ENCODE data around the gene FLT1. TPM values are rescaled to one million over a fixed set of nuclear protein-coding genes. Genes with fewer than 3 reads are reported as not detected.

FLT1 gene
- total RNA-seq, 2 donors from 2014 or later: 0.27 to 0.42 TPM

DNA sequence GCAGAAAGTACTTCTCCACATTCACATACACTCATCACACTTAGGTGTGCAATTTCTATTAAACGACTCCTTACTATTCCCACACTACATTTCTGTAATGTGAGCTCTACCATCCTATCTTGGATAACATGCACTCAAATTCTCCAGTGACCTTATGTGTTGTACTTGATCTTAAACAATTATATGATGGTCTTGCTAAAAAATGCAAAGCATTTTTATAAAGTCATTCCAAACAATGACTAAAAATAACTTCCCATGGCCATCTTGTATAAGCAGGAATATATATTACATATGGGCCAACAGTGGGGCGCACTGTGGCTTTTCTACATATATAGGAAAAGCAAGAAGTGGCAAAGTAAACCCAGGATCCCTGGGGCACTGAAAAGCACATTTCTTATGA is 155.5 kb downstream of the FLT1 start:
- DNase-seq (no peak), ATAC-seq (no peak)
- Mint-ChIP-seq H3K36me3 (ENCODE audit: low read depth) (peaks cover 11% of the 10 kb centered on the region), H3K4me1 (peaks cover 3% of the 10 kb centered on the region), H3K27me3 (peaks cover 68% of the 10 kb centered on the region), H3K27ac (no peak overlapping the region), H3K4me3 (no peak overlapping the region)
- H3K9me3 ChIP-seq (ENCODE audit: control insufficient read depth, low read length, poor library complexity, severe bottlenecking): no peaks in the 10 kb centered on the region

DNA sequence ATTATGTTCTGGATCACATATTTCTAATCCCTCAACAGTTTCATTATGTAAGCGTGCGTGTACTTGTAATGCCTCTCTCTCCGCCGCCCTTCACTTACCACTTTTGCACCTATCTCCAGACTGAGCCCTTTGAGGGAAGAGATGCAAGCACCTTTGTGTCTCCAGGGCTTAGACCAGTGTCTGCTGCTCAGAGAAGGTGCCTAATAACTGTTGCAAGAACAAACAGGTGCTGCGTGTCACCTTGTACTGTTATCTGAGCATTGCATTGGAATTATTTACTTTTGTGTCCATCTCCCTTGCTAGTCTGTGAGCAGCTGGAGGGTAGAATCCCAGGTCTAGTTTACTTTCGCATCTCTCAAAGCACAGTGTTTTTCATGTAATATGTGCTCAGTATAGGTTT is 156.2 kb downstream of the FLT1 start:
- no peak overlapping the region for H3K4me3 Mint-ChIP-seq
- no peaks in the 10 kb centered on the region for H3K9me3 ChIP-seq (ENCODE audit: control insufficient read depth, low read length, poor library complexity, severe bottlenecking)
- no peak for ATAC-seq
- peaks cover 5% of the 10 kb centered on the region for H3K36me3 Mint-ChIP-seq (ENCODE audit: low read depth)
- H3K27ac Mint-ChIP-seq: no peak overlapping the region
- H3K4me1 Mint-ChIP-seq: no peaks in the 10 kb centered on the region
- no peak for DNase-seq
- H3K27me3 Mint-ChIP-seq: peaks cover 63% of the 10 kb centered on the region

DNA sequence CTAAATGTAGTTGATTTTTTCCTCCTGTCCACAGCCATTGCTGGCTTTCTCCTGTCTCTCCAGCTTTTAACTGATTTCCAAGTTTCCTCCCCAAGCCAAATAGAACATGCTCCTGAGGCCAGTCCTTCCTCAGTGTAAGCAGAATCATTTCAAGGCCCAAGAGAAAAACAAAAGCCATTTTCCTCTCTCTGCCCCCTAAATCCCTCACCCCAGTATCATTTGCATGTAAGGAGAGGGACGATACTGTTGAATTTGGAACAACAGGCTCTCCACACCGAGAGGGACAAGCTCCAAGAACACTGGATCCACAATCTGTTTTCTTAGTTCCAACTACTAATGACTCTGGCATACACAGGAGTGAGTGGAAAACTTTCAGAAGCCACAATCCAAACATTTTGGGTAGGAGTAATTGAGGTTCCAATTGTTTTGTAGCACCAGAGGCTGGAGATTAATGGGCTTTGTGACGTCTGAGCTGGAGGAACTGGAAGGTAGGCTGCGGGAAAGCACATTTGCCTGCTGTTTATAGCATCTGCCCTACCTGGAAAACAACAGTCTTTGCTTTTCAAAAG is 156.8 kb downstream of the FLT1 start:
- H3K4me3 Mint-ChIP-seq: no peak overlapping the region
- no peaks in the 10 kb centered on the region for H3K4me1 Mint-ChIP-seq
- no peaks in the 10 kb centered on the region for H3K9me3 ChIP-seq (ENCODE audit: control insufficient read depth, low read length, poor library complexity, severe bottlenecking)
- ATAC-seq (no peak), DNase-seq (no peak)
- peaks cover 4% of the 10 kb centered on the region for H3K36me3 Mint-ChIP-seq (ENCODE audit: low read depth)
- H3K27ac Mint-ChIP-seq: no peak overlapping the region
- peaks cover 60% of the 10 kb centered on the region for H3K27me3 Mint-ChIP-seq

DNA sequence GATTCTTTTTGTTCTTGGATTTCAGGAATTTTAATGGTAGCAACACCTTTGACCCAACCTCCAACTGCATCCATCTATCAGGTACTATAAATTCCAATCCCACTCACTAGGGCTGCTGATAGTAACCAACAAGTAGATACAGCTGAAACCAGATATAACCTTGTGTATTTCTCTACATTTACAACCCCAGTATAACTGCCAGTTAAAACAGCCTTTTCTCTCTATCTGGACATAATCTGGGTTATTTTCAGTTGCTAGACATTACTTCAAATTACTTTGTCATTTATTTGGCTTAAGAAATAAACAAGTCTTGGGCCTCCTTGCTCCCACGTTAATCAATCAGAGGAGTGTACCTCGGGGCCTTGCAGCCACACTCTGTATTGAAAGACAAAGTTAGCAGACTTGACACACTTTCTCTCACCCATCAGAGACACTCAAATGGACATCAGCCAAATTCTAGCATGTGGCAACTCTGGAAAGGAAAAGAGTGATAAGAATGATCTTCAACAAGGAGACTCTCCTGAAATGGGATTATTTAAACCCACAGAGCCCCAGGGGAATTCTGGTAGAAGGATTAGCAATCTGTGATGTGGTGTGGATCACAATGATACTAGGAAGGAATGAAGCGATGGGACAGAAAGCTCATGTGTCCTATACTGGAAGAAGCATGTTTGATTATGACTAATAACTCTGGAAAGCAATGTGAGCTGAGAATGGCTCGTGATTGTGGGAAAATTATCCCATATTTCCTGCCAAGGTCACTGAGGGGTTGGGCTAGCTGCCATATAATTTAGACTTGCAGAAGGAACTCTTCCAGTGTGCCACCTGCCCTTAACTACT is 157.5 kb downstream of the FLT1 start:
- peaks cover 59% of the 10 kb centered on the region for H3K27me3 Mint-ChIP-seq
- no peaks in the 10 kb centered on the region for H3K9me3 ChIP-seq (ENCODE audit: control insufficient read depth, low read length, poor library complexity, severe bottlenecking)
- H3K36me3 Mint-ChIP-seq (ENCODE audit: low read depth): peaks cover 3% of the 10 kb centered on the region
- no peak overlapping the region for H3K27ac Mint-ChIP-seq
- no peak overlapping the region for H3K4me3 Mint-ChIP-seq
- no peaks in the 10 kb centered on the region for H3K4me1 Mint-ChIP-seq
- DNase-seq (no peak), ATAC-seq (no peak)

DNA sequence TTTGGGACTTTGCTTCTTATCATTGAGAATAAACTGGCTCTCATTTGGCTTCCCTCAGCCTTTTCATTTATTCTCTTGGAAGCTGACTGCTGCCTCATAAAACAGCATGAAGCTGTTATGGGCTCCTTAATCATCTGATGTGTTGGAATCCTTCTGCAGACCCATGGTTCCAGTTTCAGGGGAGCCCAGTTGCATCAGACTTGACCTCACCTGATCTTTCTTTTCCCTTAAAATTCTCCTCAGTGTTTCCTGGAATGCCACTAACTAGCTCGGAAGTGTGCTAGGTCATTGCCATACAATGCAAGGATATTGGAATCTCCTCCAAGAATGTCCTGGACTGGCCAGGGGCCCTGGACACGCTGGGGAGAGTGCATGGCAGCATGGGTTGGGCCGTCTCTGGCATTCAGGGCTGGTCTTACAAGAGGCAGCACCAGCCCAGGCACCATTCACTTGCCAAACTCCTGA is 158.7 kb downstream of the FLT1 start:
- no peaks in the 10 kb centered on the region for H3K9me3 ChIP-seq (ENCODE audit: control insufficient read depth, low read length, poor library complexity, severe bottlenecking)
- ATAC-seq: no peak
- Mint-ChIP-seq H3K36me3 (ENCODE audit: low read depth) (no peaks in the 10 kb centered on the region), H3K4me3 (no peak overlapping the region), H3K27me3 (peaks cover 53% of the 10 kb centered on the region), H3K27ac (no peak overlapping the region), H3K4me1 (no peaks in the 10 kb centered on the region)
- DNase-seq: no peak

DNA sequence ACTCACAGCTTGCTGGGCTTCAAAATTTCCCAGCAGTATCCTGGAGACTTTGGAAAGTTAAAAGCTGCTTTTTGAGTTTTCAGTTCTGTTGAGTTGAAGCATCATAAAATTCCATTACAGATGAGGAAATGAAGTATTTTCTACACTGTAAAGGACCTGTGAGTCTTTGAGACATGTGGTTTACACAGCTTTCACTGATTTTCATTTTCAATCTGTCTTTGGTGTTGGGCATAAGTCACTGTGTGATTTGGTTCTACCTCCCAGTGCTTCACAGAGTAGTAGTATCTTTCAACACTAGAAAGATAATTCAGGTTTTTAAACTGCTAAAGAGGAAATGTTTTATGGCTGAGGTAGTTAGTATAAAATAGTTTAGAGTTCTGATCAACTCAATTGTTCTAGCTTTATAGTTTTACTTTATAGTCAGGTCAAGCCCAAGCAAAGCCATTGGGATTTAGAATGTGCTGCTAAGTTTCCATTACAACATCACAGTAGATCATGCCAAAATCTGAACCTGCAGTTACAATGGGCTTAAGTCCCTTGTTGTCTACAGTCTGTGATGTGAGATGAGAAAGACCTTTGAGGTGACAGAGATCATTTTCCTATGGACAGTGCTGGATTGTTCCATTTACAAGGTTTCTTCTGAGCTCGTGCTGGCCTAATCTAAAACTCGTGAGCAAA is 161.6 kb downstream of the FLT1 start:
- Mint-ChIP-seq H3K36me3 (ENCODE audit: low read depth) (no peaks in the 10 kb centered on the region), H3K4me3 (no peak overlapping the region), H3K4me1 (no peaks in the 10 kb centered on the region), H3K27ac (no peak overlapping the region), H3K27me3 (peaks cover 38% of the 10 kb centered on the region)
- no peak for DNase-seq
- H3K9me3 ChIP-seq (ENCODE audit: control insufficient read depth, low read length, poor library complexity, severe bottlenecking): no peaks in the 10 kb centered on the region
- no peak for ATAC-seq

DNA sequence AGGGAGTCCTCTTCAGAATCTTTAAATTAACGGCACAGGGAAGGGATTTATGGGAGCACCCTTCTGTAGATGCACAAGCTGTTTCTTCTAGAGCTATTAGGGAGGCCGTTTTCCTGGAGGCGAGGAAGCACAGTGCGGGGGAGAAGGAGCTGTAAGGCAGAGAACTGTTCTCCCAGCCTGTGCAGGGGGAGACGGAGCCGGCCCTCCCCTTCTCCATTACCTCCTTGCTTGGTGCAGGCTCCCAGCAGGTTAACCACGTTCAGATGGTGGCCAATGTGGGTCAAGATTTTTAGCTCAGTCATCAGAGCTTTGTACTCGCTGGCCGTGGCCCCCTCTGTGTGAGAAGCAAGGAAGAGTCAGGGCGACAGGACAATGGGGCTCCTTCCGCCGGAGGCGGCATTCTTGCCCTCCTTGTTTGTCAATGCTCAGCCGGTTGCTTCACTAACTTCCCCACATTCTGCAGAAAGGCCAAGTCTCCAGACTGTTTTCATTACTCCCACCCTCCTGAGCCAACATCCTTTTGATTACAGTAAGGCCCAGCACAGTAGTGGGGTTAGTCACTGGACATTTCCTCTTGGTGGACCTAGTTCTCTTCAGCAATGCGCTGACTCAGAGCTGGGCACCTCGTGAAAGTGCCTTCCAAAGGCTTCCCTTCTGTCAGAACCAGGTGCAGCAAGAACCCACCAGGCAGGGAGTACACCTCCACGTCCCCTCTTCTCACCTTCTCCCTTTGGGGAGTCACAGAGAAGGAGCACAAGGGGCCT is 165.4 kb downstream of the FLT1 start:
- no peak for DNase-seq
- Mint-ChIP-seq H3K27me3 (peaks cover 13% of the 10 kb centered on the region), H3K4me3 (no peak overlapping the region), H3K36me3 (ENCODE audit: low read depth) (no peaks in the 10 kb centered on the region), H3K4me1 (no peaks in the 10 kb centered on the region), H3K27ac (no peak overlapping the region)
- no peaks in the 10 kb centered on the region for H3K9me3 ChIP-seq (ENCODE audit: control insufficient read depth, low read length, poor library complexity, severe bottlenecking)
- ATAC-seq: no peak

DNA sequence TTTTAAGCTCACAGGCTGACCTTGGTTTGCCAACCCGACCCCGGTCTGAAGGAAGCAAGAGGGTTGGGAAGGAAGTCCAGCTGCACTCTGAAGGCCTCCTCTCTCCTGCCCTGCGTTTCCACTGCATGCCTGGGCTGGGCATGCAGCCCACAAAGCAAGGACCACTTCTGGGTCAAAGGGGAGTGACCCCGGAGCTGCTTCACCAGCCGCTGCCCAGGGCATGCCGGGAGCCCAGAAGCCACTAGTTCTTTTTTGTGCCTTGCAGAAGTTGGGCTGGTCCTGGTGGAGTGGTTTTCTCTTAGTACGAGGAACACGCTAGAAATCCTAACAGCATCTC is 166.7 kb downstream of the FLT1 start:
- Mint-ChIP-seq H3K4me3 (no peak overlapping the region), H3K36me3 (ENCODE audit: low read depth) (no peaks in the 10 kb centered on the region), H3K27me3 (peaks cover 10% of the 10 kb centered on the region), H3K4me1 (peaks cover 3% of the 10 kb centered on the region), H3K27ac (no peak overlapping the region)
- ATAC-seq: no peak
- no peak for DNase-seq
- no peaks in the 10 kb centered on the region for H3K9me3 ChIP-seq (ENCODE audit: control insufficient read depth, low read length, poor library complexity, severe bottlenecking)

DNA sequence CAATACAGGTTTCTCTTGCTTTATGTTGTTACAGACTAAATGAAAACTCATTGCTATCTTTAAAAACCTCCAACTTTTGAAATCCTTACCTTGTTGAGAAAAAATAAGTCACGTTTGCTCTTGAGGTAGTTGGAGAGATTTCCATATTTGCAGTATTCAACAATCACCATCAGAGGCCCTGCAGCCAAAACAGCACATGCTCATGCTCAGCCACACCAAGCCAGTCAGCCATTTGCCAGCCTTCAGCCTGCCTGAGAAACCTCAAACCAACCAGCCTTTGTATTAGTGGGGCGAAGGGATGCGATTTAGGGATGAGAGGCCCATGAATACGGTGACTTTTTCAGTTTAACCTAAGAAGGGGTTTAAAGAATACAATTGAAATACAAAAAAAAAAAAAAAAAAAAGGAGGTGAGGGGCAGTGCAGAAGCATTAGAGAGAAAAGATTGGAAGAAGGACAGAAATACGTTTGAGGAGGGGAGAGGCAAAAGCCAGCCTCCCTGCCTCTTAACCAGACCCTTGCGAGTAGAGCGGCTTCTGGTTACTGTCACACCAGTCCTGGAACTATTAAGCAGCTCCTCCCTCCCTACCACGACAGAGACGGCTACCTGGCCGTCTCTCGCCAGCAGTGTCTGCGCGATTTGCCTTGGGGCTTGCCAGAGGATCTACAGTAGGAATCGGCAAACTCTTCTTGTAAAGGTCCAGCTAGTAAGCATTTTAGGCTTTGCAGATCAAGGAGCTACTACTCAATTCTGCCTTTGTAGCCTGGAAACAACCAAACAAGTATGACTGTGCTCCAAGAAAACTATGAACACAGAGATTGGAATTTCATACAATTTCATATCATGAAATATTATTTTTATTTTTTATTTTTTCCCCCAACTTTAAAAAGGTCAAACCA is 167.3 kb downstream of the FLT1 start:
- H3K9me3 ChIP-seq (ENCODE audit: control insufficient read depth, low read length, poor library complexity, severe bottlenecking): no peaks in the 10 kb centered on the region
- Mint-ChIP-seq H3K4me3 (no peak overlapping the region), H3K27ac (no peak overlapping the region), H3K4me1 (peaks cover 3% of the 10 kb centered on the region), H3K36me3 (ENCODE audit: low read depth) (no peaks in the 10 kb centered on the region), H3K27me3 (peaks cover 10% of the 10 kb centered on the region)
- ATAC-seq: no peak
- DNase-seq: no peak

DNA sequence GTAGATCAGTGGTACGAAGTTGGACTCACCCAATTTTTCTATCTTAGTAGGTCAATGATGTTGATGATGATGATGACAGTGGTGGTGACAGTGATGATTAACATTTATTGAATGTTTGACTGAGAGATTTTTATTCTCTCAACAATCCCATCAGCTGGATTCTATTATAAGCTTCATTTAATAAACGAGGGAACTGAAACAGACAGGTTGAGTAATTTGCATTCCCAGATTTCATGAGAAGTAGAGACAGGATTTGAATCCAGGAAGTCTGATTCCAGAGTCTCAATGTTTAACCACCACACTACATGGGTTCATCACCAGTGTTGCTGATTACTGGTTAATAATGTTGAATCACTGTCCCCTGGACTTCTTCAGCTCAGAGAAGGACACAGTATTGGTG is 168.9 kb downstream of the FLT1 start:
- Mint-ChIP-seq H3K4me3 (no peak overlapping the region), H3K27me3 (peaks cover 17% of the 10 kb centered on the region), H3K36me3 (ENCODE audit: low read depth) (no peaks in the 10 kb centered on the region), H3K4me1 (peaks cover 3% of the 10 kb centered on the region), H3K27ac (no peak overlapping the region)
- ATAC-seq (no peak), DNase-seq (no peak)
- H3K9me3 ChIP-seq (ENCODE audit: control insufficient read depth, low read length, poor library complexity, severe bottlenecking): no peaks in the 10 kb centered on the region

DNA sequence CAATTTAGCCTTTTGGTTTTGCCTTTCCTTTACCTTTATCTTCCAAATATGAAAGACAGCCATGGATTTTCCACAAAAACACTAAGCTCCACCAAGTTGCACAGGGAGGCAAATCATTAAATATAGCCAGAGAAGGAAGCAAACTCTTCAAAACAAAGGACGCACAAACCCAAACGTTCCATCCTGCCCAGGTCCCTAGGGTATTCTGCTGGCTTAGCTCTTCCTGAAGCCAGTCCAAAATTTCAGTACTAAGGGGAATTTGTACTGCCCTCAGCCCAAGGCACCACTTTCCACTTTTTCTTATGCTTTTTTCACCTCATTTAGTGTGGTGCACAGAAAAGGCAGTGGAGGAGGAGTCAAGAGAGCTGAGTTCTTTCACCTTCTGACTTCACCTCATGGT is 169.9 kb downstream of the FLT1 start:
- H3K4me1 Mint-ChIP-seq: peaks cover 3% of the 10 kb centered on the region
- no peak overlapping the region for H3K4me3 Mint-ChIP-seq
- H3K36me3 Mint-ChIP-seq (ENCODE audit: low read depth): no peaks in the 10 kb centered on the region
- peaks cover 17% of the 10 kb centered on the region for H3K27me3 Mint-ChIP-seq
- ATAC-seq (no peak), DNase-seq (no peak)
- H3K27ac Mint-ChIP-seq: no peak overlapping the region
- H3K9me3 ChIP-seq (ENCODE audit: control insufficient read depth, low read length, poor library complexity, severe bottlenecking): no peaks in the 10 kb centered on the region

DNA sequence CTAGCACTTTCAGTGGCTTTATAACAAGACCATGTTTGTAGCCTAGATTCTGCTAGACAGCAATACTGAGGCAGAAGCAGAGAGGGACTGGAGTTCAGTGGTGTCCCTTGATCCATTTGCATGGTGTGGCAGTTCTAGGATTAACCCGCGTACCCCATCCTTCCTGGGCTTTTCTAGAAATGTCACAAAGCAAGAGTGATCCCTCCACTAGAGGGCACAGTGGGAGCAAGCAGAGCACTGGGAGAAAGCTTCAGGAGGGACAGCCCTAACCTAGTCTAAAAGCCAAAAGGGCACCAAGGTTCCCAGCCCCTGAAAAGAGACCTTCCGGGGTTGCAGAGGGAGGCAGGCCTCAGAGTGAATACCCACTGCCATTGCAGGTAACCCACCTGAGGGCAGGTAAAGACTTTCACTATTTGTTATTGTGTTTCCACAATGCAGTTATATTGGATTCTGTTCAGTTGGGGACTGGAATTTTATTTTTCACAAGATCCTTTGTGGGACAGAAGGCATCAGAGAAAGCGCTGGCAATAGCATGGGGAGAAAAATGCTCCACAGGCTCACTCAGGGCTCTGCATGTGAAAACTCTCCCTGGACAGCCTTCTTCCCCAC is 170.6 kb downstream of the FLT1 start:
- H3K4me1 Mint-ChIP-seq: peaks cover 5% of the 10 kb centered on the region
- DNase-seq (peak in 1 of 3 donors; percentile 40), ATAC-seq (peak; percentile 78)
- H3K27ac Mint-ChIP-seq: no peak overlapping the region
- H3K9me3 ChIP-seq (ENCODE audit: control insufficient read depth, low read length, poor library complexity, severe bottlenecking): no peaks in the 10 kb centered on the region
- no peak overlapping the region for H3K4me3 Mint-ChIP-seq
- peaks cover 17% of the 10 kb centered on the region for H3K27me3 Mint-ChIP-seq
- no peaks in the 10 kb centered on the region for H3K36me3 Mint-ChIP-seq (ENCODE audit: low read depth)

Data from T-helper 17 cell (primary cell).